Calu3 (cell line): ENCODE results near the gene ZCCHC7. TPM values are rescaled to one million over a fixed set of nuclear protein-coding genes. Genes with fewer than 3 reads are reported as not detected.

Experiments
- BruUV-seq: library from RNA; stranded (reverse); fragments of 400-500 nt; replicated peaks from 2 replicates; lab custom pipeline; 2021; lab: Mats Ljungman, UMichigan
- CTCF ChIA-PET: fragments of 300-600 bp; sonication (Branson Sonifier 250); formaldehyde crosslinking; loops from one replicate; lab custom pipeline; 2022; ENCODE audit warnings: antibody characterized with exemption; lab: Charles Lee
- DNase-seq: peaks from one replicate; pipeline ENCODE4 v3.0.0; 2022
- H3K27ac Mint-ChIP-seq: one replicate; pipeline ENCODE4 v1.8.0; 2022; ENCODE audit warnings: mixed read lengths; ENCODE audit not compliant: unreplicated experiment
- H3K27me3 Mint-ChIP-seq: one replicate; pipeline ENCODE4 v1.8.0; 2022; ENCODE audit warnings: mixed read lengths; ENCODE audit not compliant: unreplicated experiment
- H3K36me3 Mint-ChIP-seq: one replicate; pipeline ENCODE4 v1.8.0; 2022; ENCODE audit warnings: mild to moderate bottlenecking, moderate library complexity, mixed read lengths; ENCODE audit not compliant: insufficient read depth, unreplicated experiment
- H3K4me1 Mint-ChIP-seq: one replicate; pipeline ENCODE4 v1.8.0; 2022; ENCODE audit warnings: mild to moderate bottlenecking, low read depth, mixed read lengths; ENCODE audit not compliant: unreplicated experiment
- H3K4me3 Mint-ChIP-seq: one replicate; pipeline ENCODE4 v1.8.0; 2022; ENCODE audit warnings: mild to moderate bottlenecking, low read depth, moderate library complexity, mixed read lengths; ENCODE audit not compliant: unreplicated experiment
- H3K9me3 Mint-ChIP-seq: one replicate; pipeline ENCODE4 v1.8.0; 2022; ENCODE audit warnings: low read depth, mixed read lengths; ENCODE audit not compliant: unreplicated experiment
- CTCF ChIP-seq: fragments of 200-600 bp; IDR thresholded peaks from one replicate; pipeline ENCODE4 v1.8.0; 2022; ENCODE audit warnings: antibody characterized with exemption; ENCODE audit not compliant: unreplicated experiment
- intact Hi-C: fragments of 100-400 bp; cut with micrococcal nuclease; formaldehyde crosslinking; loops from one replicate; pipeline ENCODE4 v1.10.0; 2022; ENCODE audit not compliant: unreplicated experiment
- total RNA-seq: library from RNA; stranded (reverse); gene quantifications from 2 replicates; pipeline ENCODE4 v1.2.3, GENCODE V29; 2022

ZCCHC7 gene
- total RNA-seq, 1 experiment from 2014 or later = 6.5 TPM

GRCh38 chr9:37329576-37329975 is 209.2 kb downstream of the ZCCHC7 start:
- DNase-seq = no peak
- intact Hi-C loops = no loop called here

GRCh38 chr9:37331871-37332270 is 211.5 kb downstream of the ZCCHC7 start:
- CTCF ChIA-PET = no interaction called here
- intact Hi-C loops = no loop called here
- no TSS peak for BruUV-seq
- DNase-seq = no peak
- no peak for TF ChIP-seq CTCF
- Mint-ChIP-seq H3K27me3 (no peaks in the 10 kb centered on the region), H3K4me1 (no peaks in the 10 kb centered on the region), H3K9me3 (no peaks in the 10 kb centered on the region), H3K36me3 (no peaks in the 10 kb centered on the region), H3K4me3 (no peak overlapping the region), H3K27ac (no peak overlapping the region)

More at GRCh38 chr9:37329576-37329975, 209.2 kb downstream of the ZCCHC7 start:
- CTCF ChIA-PET = no interaction called here
- Mint-ChIP-seq H3K4me1 (no peaks in the 10 kb centered on the region), H3K27ac (no peak overlapping the region), H3K27me3 (no peaks in the 10 kb centered on the region), H3K36me3 (no peaks in the 10 kb centered on the region), H3K9me3 (no peaks in the 10 kb centered on the region), H3K4me3 (no peak overlapping the region)
- no peak for TF ChIP-seq CTCF
- no TSS peak for BruUV-seq

- BruUV-seq = no TSS peak
- no peak overlapping the region for H3K4me3 Mint-ChIP-seq
- CTCF ChIA-PET = no interaction called here
Measured at GRCh38 chr9:37332578-37332977, 212.2 kb downstream of the ZCCHC7 start.

GRCh38 chr9:37333288-37333687 is 212.9 kb downstream of the ZCCHC7 start:
- DNase-seq = no peak
- no peaks in the 10 kb centered on the region for H3K4me1 Mint-ChIP-seq
- BruUV-seq = no TSS peak
- no peak overlapping the region for H3K27ac Mint-ChIP-seq
- TF ChIP-seq CTCF = no peak
- no peaks in the 10 kb centered on the region for H3K27me3 Mint-ChIP-seq
- no peaks in the 10 kb centered on the region for H3K9me3 Mint-ChIP-seq
- no peak overlapping the region for H3K4me3 Mint-ChIP-seq
- intact Hi-C loops = no loop called here
- CTCF ChIA-PET = no interaction called here
- no peaks in the 10 kb centered on the region for H3K36me3 Mint-ChIP-seq

More at GRCh38 chr9:37332578-37332977, 212.2 kb downstream of the ZCCHC7 start:
- intact Hi-C loops = no loop called here
- Mint-ChIP-seq H3K27ac (no peak overlapping the region), H3K27me3 (no peaks in the 10 kb centered on the region), H3K9me3 (no peaks in the 10 kb centered on the region), H3K36me3 (no peaks in the 10 kb centered on the region), H3K4me1 (no peaks in the 10 kb centered on the region)
- TF ChIP-seq CTCF = no peak
- no peak for DNase-seq
